GM11168 (cell line): ENCODE data around the gene E2F1.

Experiments used
- in situ Hi-C: fragments of 300-500 bp; cut with MboI; formaldehyde crosslinking; loops from one replicate; pipeline ENCODE4 v1.12.0; 2022; ENCODE audit warnings: low sequenced_read_pairs; ENCODE audit not compliant: unreplicated experiment

E2F1 gene

GRCh38 chr20:33673410-33674293 lies 12.5 kb downstream of the E2F1 start:
- in situ Hi-C loops = no loop called here

GRCh38 chr20:33673114-33673409 lies 13.1 kb downstream of the E2F1 start:
- in situ Hi-C loops = no loop called here

- in situ Hi-C loops = no loop called here
Observed at GRCh38 chr20:33672426-33673113, 13.6 kb downstream of the E2F1 start.

GRCh38 chr20:33671573-33672288 lies 14.5 kb downstream of the E2F1 start:
- in situ Hi-C loops = no loop called here

GRCh38 chr20:33670715-33671499 lies 15.3 kb downstream of the E2F1 start:
- in situ Hi-C loops = no loop called here

GRCh38 chr20:33669873-33670640 lies 16.1 kb downstream of the E2F1 start:
- in situ Hi-C loops = no loop called here

- in situ Hi-C loops = no loop called here
Observed at GRCh38 chr20:33669224-33669623, 17.0 kb downstream of the E2F1 start.

- in situ Hi-C loops = no loop called here
Observed at GRCh38 chr20:33668466-33669155, 17.6 kb downstream of the E2F1 start.

GRCh38 chr20:33667676-33668465 lies 18.3 kb downstream of the E2F1 start:
- in situ Hi-C loops = no loop called here

GRCh38 chr20:33667245-33667675 lies 18.9 kb downstream of the E2F1 start:
- in situ Hi-C loops = no loop called here

- in situ Hi-C loops = no loop called here
Observed at GRCh38 chr20:33666293-33667244, 19.6 kb downstream of the E2F1 start, which contains the start of gene ACTL10. ACTL10 (plus strand) TSS chr20:33666943; CDS start chr20:33667498, 555 bp downstream.

GRCh38 chr20:33664762-33665144 lies 21.4 kb downstream of the E2F1 start:
- in situ Hi-C loops = no loop called here

GRCh38 chr20:33664085-33664761 lies 22.0 kb downstream of the E2F1 start:
- in situ Hi-C loops = no loop called here

GRCh38 chr20:33663161-33664084 lies 22.8 kb downstream of the E2F1 start:
- in situ Hi-C loops = no loop called here

- in situ Hi-C loops = no loop called here
Observed at GRCh38 chr20:33662172-33662571, 24.0 kb downstream of the E2F1 start, which contains the start of gene C20orf144. C20orf144 (plus strand) TSS chr20:33662327; CDS start chr20:33662346, 19 bp downstream.
